Sigmoid colon (tissue), 4 donors: ENCODE measurements around the gene MMP7.

Experiments
- EP300 ChIP-seq, 4 donors: sonication (generic); formaldehyde crosslinking; IDR thresholded peaks; one replicate each; pipeline ENCODE4 v1.6.1; 2017; ENCODE audit warnings: antibody characterized with exemption in 4 of 4
- POLR2A ChIP-seq, 2 donors: fragments of 450-650 bp; IDR thresholded peaks; one replicate each; pipeline ENCODE4 v1.6.1; 2016; ENCODE audit warnings: antibody characterized with exemption in 2 of 2, mild to moderate bottlenecking in 2 of 2, moderate library complexity in 2 of 2
- TF ChIP-seq, protein P1 (sequence below), 4 experiments: fragments of 450-650 bp in 3 of 4; fragments of 200-600 bp in 1 of 4; IDR thresholded peaks; one replicate each; pipeline ENCODE4 v1.5.1; 2016 to 2019; ENCODE audit warnings: antibody characterized with exemption in 4 of 4, mild to moderate bottlenecking in 3 of 4, moderate library complexity in 2 of 4

DNA sequence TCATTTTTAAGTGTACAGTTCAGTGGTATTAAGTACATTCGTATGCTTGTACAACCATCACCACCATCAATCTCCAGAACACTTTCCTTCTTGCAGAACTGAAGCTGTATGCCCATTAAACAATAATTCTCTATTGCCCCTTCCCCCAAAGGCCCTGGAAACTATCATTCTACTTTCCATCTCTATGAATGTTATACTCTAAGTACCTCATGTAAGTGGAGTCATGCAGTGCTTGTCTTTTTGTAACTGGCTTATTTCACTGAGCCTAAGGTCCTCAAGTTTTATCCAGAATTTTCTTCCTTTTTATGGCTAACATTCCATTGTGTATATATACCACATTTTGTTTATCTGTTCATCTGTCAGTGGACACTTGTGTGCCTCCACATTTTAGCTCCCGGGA, 29.7 kb downstream of the MMP7 start:
- TF ChIP-seq EP300 (IDR thresholded peaks at IDR 0.05), result peak in 3 of 4 donors; percentile 51 to 89 (median 59)
- TF ChIP-seq POLR2A (IDR thresholded peaks at IDR 0.05), result no peak
- TF ChIP-seq, protein P1, sequence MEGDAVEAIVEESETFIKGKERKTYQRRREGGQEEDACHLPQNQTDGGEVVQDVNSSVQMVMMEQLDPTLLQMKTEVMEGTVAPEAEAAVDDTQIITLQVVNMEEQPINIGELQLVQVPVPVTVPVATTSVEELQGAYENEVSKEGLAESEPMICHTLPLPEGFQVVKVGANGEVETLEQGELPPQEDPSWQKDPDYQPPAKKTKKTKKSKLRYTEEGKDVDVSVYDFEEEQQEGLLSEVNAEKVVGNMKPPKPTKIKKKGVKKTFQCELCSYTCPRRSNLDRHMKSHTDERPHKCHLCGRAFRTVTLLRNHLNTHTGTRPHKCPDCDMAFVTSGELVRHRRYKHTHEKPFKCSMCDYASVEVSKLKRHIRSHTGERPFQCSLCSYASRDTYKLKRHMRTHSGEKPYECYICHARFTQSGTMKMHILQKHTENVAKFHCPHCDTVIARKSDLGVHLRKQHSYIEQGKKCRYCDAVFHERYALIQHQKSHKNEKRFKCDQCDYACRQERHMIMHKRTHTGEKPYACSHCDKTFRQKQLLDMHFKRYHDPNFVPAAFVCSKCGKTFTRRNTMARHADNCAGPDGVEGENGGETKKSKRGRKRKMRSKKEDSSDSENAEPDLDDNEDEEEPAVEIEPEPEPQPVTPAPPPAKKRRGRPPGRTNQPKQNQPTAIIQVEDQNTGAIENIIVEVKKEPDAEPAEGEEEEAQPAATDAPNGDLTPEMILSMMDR (IDR thresholded peaks at IDR 0.05), result no peak
